Gastrocnemius medialis (tissue), 4 donors: ENCODE measurements around the gene KCNQ4.

Experiments
- CTCF ChIP-seq, 5 experiments: fragments of 450-650 bp in 3 of 5; fragments of 200-600 bp in 2 of 5; sonication (generic) in 2 of 5; IDR thresholded peaks in 4 of 5; conservative IDR thresholded peaks in 1 of 5; 1 replicate in 4 of 5; 2 replicates in 1 of 5; pipeline ENCODE4 v1.5.1; 2016 to 2019; ENCODE audit warnings: antibody characterized with exemption in 5 of 5, mild to moderate bottlenecking in 3 of 5, moderate library complexity in 3 of 5
- POLR2A ChIP-seq, 2 donors: fragments of 450-650 bp; IDR thresholded peaks; one replicate each; pipeline ENCODE4 v1.6.1; 2017; ENCODE audit warnings: antibody characterized with exemption in 2 of 2, mild to moderate bottlenecking in 2 of 2, moderate library complexity in 2 of 2

- no peak for TF ChIP-seq CTCF (IDR thresholded peaks at IDR 0.05 in 4 of 5, conservative IDR thresholded peaks at IDR 0.05 in 1 of 5)
- no peak for TF ChIP-seq POLR2A (IDR thresholded peaks at IDR 0.05)
Measured at GRCh38 chr1:40797668-40798010, 14.1 kb downstream of the KCNQ4 start.
